GM12892 (cell line): Measurements from ENCODE around the gene RAB44.

Source experiments
- POLR2A ChIP-seq: IDR thresholded peaks from 2 replicates; pipeline ENCODE4 v1.6.1; 2011; ENCODE audit warnings: low read depth, low read length, control low read depth
- TAF1 ChIP-seq: IDR thresholded peaks from 2 replicates; pipeline ENCODE4 v1.6.1; 2011; ENCODE audit warnings: low read depth, mild to moderate bottlenecking, control low read depth, low read length, borderline replicate concordance

DNA sequence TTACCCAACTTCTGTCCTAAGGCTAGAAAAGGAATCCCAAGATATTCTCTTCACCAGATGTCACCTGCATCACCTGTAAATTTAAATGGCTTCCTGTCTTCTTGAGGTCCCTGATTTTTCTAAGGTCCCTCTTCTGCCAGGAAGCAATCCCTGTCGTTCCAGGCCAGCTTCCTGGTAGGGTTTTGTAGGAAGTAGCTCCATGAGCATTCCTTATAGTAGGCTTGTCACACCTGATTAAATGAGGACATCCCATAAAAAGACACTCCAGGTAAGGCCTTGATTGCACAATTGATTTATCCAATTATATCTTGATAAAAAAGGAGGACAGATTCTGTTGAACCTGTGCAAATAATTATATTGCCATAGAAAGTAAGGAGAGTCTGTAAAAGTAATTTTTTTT is 8.7 kb downstream of the RAB44 start:
- TF ChIP-seq TAF1: no peak
- TF ChIP-seq POLR2A: no peak
